Neural progenitor cell (in vitro differentiated cells): ENCODE results near the gene CAPZB.

Experiments used
- CTCF ChIP-seq: fragments of 200-600 bp; sonication (generic); IDR thresholded peaks from 2 replicates; pipeline ENCODE4 v1.5.1; 2017; ENCODE audit warnings: antibody characterized with exemption, mild to moderate bottlenecking
- EZH2 ChIP-seq: fragments of 200-600 bp; sonication (generic); IDR thresholded peaks from 2 replicates; pipeline ENCODE4 v1.6.1; 2017; ENCODE audit warnings: antibody characterized with exemption, mild to moderate bottlenecking, moderate library complexity

GRCh38 chr1:19477284-19478249 is 7.8 kb downstream of the CAPZB start:
- TF ChIP-seq CTCF, result no peak
- no peak for TF ChIP-seq EZH2
